Activated T-helper 9 cell treated with anti-CD3 and anti-CD28 coated beads, Interleukin-2, amount 50 U/mL, for 16 hours (primary cell): ENCODE results near the gene FAM114A1.
"Not testable (repeated sequence)": the region's sequence is repeated elsewhere in the genome, so short reads cannot be mapped to it uniquely, and the experiment has no call there.

Experiments used
- DNase-seq: peaks from one replicate; pipeline ENCODE4 v3.0.0-alpha.2; 2020; ENCODE audit warnings: low read depth

FAM114A1 gene

GRCh38 chr4:38935391-38936073 is 67.9 kb downstream of the FAM114A1 start:
- DNase-seq: no peak

DNA sequence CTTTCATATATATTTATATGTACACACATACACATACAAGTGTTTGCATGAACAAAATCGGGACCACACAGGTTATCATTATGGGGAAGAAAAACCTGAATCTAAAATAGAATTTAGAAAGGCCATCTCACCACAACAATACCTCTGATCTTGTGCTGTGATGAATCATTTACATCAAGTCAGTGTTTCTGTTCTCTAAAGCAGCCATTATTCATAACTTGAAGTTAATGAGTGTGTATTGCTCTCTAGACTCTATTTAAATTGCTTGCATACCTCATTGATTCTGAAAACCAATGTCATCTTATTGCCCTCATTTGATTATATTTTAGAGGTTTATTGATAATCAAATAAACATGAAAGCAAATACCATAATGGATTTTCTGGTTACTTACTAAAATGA is 71.6 kb downstream of the FAM114A1 start:
- DNase-seq: no peak

GRCh38 chr4:38940476-38940875 is 72.9 kb downstream of the FAM114A1 start:
- DNase-seq: no peak

GRCh38 chr4:38941906-38942305 is 74.3 kb downstream of the FAM114A1 start:
- DNase-seq: not testable (repeated sequence)

- no peak for DNase-seq
Measured at GRCh38 chr4:38943343-38943742, 75.7 kb downstream of the FAM114A1 start.

- no peak for DNase-seq
Measured at GRCh38 chr4:38944440-38944839, 76.8 kb downstream of the FAM114A1 start.

DNA sequence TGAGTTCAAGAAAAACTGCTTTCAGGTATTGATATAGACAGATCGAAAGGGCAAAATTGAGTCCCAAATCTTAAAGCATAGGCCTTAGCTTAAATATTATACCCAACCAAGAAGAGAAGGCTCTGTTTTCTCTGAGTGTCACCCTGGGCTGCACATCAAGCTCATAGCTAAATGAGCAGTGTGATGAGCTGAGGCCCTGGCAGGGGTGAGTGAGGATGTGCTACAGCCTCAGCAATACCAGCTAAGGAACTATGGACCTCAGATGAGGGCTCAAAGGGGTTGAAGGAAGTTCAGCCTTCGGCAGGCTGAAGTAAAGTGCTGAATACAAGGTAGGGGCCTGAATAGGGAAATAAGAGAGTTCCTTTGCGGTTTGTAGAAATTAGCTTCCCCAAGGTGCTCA is 79.3 kb downstream of the FAM114A1 start:
- no peak for DNase-seq

DNA sequence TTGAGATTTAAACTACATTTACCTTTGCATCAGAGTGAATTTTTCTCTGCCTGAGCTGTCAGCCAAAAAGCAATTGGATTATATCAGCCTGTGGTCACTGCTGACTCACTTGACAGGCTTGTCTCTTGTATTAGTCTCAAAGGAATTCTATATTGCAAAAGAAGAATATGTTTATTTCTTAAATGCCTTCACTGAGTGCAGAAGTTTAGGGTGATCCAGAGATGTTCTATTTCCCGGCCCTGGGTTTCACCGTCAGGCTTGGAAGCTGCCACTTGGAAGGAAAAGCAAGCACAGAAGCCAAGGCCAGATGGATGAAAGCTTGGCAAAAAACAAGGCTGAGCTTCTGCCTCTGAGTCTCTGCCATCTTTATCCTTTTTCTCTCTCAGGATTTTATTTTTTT is 80.9 kb downstream of the FAM114A1 start:
- no peak for DNase-seq

- no peak for DNase-seq
Measured at GRCh38 chr4:38949411-38950051, 81.9 kb downstream of the FAM114A1 start.

- DNase-seq: no peak
Measured at GRCh38 chr4:38950159-38950558, 82.6 kb downstream of the FAM114A1 start.

GRCh38 chr4:38950734-38951133 is 83.1 kb downstream of the FAM114A1 start:
- no peak for DNase-seq

DNA sequence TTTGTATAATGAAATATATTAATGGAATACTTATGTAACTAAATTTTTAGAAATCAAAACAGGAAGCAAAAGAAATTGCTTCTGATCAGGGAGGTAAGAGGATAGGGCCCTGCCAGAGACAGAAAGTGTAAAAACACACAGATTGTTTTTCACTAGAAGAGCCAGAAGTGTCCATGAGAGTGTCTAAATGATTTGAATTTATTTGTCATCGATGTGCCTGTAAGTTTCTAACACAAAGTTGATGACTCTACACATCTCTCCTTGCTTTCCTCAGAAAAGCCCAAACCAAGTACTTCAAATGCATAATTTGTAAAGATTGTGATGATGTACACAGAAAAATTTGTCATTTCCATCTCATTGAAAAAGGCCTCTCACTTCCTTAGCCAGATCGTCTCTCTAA is 84.0 kb downstream of the FAM114A1 start:
- DNase-seq: no peak

GRCh38 chr4:38952017-38952416 is 84.4 kb downstream of the FAM114A1 start:
- no peak for DNase-seq

GRCh38 chr4:38954727-38955126 is 87.1 kb downstream of the FAM114A1 start:
- no peak for DNase-seq

DNA sequence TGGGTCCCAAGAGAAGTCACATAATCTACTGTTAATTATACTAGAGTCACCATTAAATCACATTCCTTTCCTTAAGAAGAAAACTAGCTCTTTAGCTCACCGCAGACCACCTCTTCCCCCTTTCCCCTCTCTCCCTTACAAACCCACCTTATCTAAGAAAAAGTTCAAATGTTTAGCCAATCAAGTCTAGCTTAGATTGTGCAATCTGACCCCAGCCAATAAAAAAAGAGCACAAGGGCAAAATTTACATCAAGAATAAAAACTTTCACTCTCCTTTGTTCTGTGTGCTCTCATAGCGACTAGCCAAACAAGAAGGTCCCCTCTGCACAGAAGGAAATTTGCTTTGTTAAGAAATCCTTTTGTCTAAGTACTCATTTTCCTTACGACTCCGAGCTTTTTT is 88.4 kb downstream of the FAM114A1 start:
- DNase-seq: no peak

GRCh38 chr4:38957261-38957815 is 89.7 kb downstream of the FAM114A1 start:
- DNase-seq: no peak

GRCh38 chr4:38957893-38958292 is 90.3 kb downstream of the FAM114A1 start:
- DNase-seq: no peak

DNA sequence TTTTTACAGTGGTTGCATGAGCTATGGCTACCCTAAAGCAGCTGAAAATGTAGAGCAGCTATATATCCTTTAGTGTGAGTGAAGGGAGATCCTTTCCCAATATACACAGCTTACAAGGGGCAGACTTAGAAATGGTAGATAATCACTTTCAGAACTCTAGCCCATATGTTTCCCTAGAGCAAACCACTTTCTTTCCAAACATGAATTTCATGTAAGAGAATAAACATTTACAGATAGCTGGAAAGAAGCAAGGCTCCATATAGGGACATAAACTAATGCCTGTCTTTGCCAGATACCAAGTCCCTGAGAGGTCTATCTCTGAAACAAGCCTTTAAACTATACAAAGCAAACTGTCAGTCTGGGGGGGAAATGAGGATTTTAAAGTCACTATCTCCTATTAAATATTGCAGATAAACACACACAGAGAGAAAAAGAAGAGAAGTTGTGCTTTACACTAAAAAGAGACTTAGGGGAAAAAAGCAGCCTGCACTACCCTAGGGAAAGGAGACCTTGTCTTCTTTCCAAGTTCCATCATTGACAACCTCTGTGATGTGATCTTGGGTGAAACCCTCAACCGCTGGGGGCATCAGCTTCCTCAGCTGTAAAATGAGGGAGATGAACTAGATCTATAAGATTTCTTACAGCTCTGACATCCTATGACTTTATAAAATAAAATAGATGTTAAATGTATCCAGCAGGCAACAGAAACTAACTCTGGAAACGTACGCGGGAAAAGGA is 91.0 kb downstream of the FAM114A1 start:
- no peak for DNase-seq

- DNase-seq: not testable (repeated sequence)
Measured at GRCh38 chr4:38959248-38959647, 91.6 kb downstream of the FAM114A1 start.

- no peak for DNase-seq
Measured at GRCh38 chr4:38964942-38965775, 97.6 kb downstream of the FAM114A1 start.

- no peak for DNase-seq
Measured at GRCh38 chr4:38965866-38966265, 98.3 kb downstream of the FAM114A1 start.
